Right atrium auricular region (tissue), 2 donors: ENCODE results near the gene PROZ. TPM values are rescaled to one million over a fixed set of nuclear protein-coding genes. Genes with fewer than 3 reads are reported as not detected.

Source experiments
- DNase-seq: peaks from one replicate; pipeline ENCODE4 v3.0.0-alpha.2; 2019; ENCODE audit warnings: low spot score
- H3K27ac ChIP-seq, 2 donors: fragments of 200-600 bp; sonication (generic); 1 replicate in 1 of 2; 2 replicates in 1 of 2; pipeline ENCODE4 v1.5.1; 2016 to 2019
- H3K27me3 ChIP-seq, 2 donors: fragments of 200-600 bp; sonication (generic); one replicate each; pipeline versions ENCODE4 v1.5.1 to v1.6.0; 2017 to 2019
- H3K36me3 ChIP-seq: fragments of 200-600 bp; sonication (generic); one replicate; pipeline ENCODE4 v1.5.1; 2016
- H3K4me1 ChIP-seq, 2 donors: fragments of 200-600 bp; sonication (generic); one replicate each; pipeline versions ENCODE4 v1.5.1 to v1.6.0; 2017 to 2019
- H3K4me3 ChIP-seq, 2 donors: fragments of 200-600 bp; sonication (generic); 1 replicate in 1 of 2; 2 replicates in 1 of 2; pipeline ENCODE4 v1.5.1; 2017 to 2019; ENCODE audit warnings: mild to moderate bottlenecking in 1 of 2, moderate library complexity in 1 of 2
- H3K9me3 ChIP-seq, 2 donors: fragments of 200-600 bp; sonication (generic); one replicate each; pipeline ENCODE4 v1.5.1; 2019
- total RNA-seq, 2 donors: library from RNA; depleted of rRNA; stranded (reverse); fragments of >200 nt; gene quantifications; one replicate each; pipeline ENCODE4 v1.1.0, GENCODE V29; 2016
- TF ChIP-seq, protein P1 (sequence below), 2 donors: fragments of 200-600 bp; sonication (generic); IDR thresholded peaks; one replicate each; pipeline ENCODE4 v1.5.1; 2019; ENCODE audit warnings: antibody characterized with exemption in 2 of 2

The PROZ gene
- total RNA-seq, 2 donors from 2014 or later = not detected

GRCh38 chr13:113129921-113130750 is 28.3 kb upstream of the PROZ start:
- Histone ChIP-seq H3K9me3 (no peaks in the 10 kb centered on the region), H3K27me3 (no peaks in the 10 kb centered on the region), H3K4me3 (peak overlapping the region; percentile 36 to 41), H3K27ac (no peak overlapping the region), H3K36me3 (no peaks in the 10 kb centered on the region), H3K4me1 (peaks cover 0 to 7% of the 10 kb centered on the region in 2 donors)
- TF ChIP-seq, protein P1, sequence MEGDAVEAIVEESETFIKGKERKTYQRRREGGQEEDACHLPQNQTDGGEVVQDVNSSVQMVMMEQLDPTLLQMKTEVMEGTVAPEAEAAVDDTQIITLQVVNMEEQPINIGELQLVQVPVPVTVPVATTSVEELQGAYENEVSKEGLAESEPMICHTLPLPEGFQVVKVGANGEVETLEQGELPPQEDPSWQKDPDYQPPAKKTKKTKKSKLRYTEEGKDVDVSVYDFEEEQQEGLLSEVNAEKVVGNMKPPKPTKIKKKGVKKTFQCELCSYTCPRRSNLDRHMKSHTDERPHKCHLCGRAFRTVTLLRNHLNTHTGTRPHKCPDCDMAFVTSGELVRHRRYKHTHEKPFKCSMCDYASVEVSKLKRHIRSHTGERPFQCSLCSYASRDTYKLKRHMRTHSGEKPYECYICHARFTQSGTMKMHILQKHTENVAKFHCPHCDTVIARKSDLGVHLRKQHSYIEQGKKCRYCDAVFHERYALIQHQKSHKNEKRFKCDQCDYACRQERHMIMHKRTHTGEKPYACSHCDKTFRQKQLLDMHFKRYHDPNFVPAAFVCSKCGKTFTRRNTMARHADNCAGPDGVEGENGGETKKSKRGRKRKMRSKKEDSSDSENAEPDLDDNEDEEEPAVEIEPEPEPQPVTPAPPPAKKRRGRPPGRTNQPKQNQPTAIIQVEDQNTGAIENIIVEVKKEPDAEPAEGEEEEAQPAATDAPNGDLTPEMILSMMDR (IDR thresholded peaks at IDR 0.05) = no peak
- no peak for DNase-seq

GRCh38 chr13:113135281-113135760 is 23.1 kb upstream of the PROZ start:
- no peaks in the 10 kb centered on the region for H3K27me3 ChIP-seq
- DNase-seq = no peak
- H3K9me3 ChIP-seq = no peaks in the 10 kb centered on the region
- no peaks in the 10 kb centered on the region for H3K36me3 ChIP-seq
- no peak overlapping the region for H3K4me3 ChIP-seq
- no peaks in the 10 kb centered on the region for H3K4me1 ChIP-seq
- TF ChIP-seq, protein P1 (IDR thresholded peaks at IDR 0.05) = no peak
- no peak overlapping the region for H3K27ac ChIP-seq

- no peaks in the 10 kb centered on the region for H3K9me3 ChIP-seq
- H3K27me3 ChIP-seq = no peaks in the 10 kb centered on the region
- TF ChIP-seq, protein P1 (IDR thresholded peaks at IDR 0.05) = no peak
- H3K4me3 ChIP-seq = no peak overlapping the region
- no peaks in the 10 kb centered on the region for H3K4me1 ChIP-seq
- no peak overlapping the region for H3K27ac ChIP-seq
- no peak for DNase-seq
- H3K36me3 ChIP-seq = no peaks in the 10 kb centered on the region
Measured at GRCh38 chr13:113137691-113138298, 20.7 kb upstream of the PROZ start.

DNA sequence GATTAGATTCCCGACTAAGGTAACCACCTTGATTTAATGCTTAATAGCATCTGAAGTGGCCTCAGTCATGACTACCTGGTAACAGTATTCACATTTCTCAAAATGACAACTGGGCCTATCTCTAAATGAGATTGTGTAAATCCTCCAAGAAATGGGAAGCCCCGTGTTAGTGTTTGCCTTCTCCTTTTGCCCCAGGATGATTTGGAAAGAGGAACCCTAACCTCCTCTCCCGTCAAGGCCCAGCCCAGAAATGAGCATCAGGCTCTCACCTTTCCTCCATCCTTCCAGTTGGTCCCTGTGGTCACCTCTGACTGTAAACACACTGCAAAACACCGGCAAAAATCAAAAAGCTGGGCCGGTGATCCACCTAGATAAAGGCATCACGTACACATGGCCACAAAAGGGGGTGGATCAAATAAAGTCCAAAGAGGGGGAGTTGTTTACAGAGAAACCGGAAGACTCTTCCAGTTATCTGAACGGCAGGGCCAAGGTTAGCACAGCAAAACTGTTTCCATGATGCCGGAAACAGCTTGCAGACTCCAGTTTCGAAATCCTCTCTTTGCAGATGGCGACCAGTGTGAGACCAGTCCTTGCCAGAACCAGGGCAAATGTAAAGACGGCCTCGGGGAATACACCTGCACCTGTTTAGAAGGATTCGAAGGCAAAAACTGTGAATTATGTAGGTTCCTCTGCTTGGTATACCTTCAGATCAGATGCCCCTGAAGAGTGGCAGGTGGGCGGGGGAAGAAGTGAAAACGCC is 19.5 kb upstream of the PROZ start:
- Histone ChIP-seq H3K4me1 (no peaks in the 10 kb centered on the region), H3K36me3 (no peaks in the 10 kb centered on the region), H3K27ac (no peak overlapping the region), H3K4me3 (no peak overlapping the region), H3K9me3 (no peaks in the 10 kb centered on the region), H3K27me3 (no peaks in the 10 kb centered on the region)
- TF ChIP-seq, protein P1 (IDR thresholded peaks at IDR 0.05) = no peak
- DNase-seq = no peak

DNA sequence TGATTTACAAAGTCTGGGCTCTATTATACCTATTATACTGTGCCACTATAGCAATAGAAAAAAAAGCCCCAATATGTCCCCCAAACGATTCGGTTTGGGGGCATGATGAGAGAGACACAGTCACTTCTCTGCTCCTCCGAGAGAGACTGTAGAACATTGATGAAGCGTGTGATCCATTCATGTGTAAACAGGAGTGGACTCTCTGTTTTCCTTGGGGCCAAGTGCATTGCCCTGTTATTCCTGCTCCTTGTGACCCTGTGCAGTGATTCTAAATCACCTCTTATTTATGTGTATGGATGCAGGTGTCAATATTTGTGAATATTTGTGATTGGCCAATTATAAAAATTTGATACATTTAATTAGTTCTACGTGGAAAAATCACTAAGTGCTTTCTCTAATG is 18.9 kb upstream of the PROZ start:
- no peaks in the 10 kb centered on the region for H3K4me1 ChIP-seq
- no peak overlapping the region for H3K27ac ChIP-seq
- no peak overlapping the region for H3K4me3 ChIP-seq
- TF ChIP-seq, protein P1 (IDR thresholded peaks at IDR 0.05) = no peak
- no peak for DNase-seq
- H3K9me3 ChIP-seq = no peaks in the 10 kb centered on the region
- H3K27me3 ChIP-seq = no peaks in the 10 kb centered on the region
- no peaks in the 10 kb centered on the region for H3K36me3 ChIP-seq
